ENCODE results near the gene CFAP99.

Gene CFAP99

DNA sequence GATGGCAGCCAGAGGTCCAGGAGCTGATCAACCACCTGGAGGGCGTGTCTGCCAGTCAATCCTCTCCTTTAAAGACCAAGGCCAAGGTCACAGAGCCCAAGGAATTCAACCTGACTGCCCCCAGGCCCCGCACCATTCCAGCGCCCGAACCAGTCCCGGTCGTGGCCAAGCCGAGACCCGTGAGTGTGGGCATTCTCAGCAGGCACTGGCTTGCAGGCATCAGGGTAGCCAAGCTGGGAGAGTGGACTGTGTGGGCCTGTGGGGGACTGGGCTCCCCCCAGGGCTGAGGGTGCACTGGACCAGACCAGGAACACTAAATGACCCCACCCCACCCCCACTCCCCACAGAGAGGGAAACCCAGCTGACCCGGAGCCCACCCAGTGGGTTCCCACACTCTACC lies 26.4 kb downstream of the CFAP99 start:
- DNase-seq = no peak

- no peak for DNase-seq
Observed at GRCh38 chr4:2445571-2445970, 26.8 kb downstream of the CFAP99 start.

DNA sequence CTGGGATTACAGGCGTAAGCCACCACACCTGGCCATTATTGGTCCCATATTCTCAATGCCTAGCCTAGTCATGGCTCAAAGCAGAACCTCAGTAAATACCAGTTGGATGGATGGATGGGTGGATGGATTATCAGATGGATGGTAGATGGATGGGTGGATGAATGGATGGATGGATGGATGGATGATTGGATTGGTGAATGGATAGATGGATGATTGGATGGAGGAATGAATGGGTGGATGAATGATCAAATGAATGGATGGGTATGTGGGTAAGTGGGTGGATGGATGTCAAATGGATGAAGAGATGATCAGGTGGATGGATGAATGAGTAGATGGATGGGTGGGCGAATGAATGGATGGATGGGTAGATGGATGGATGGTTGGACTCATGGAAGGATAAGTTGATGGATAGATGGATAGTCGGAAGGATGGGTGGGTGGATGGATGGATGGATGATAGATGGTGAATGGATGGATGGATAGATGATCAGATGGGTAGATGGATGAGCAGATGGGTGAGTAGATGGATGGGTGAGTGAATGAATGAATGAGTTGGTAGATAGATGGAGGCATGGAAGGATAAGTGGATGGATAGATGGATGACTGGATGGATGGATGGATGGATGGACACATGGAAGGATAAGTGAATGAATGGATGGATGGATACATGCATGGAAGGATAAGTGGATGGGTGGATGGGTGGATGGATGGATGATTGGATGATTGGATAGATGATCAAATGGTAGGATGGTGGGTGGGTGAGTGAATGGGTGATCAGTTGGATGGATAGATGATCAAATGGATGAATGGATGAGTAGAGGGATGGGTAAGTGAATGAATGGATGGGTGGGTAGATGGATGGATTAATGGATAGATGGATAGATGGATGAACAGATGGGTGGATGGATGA lies 28.2 kb downstream of the CFAP99 start:
- DNase-seq = no peak

GRCh38 chr4:2448589-2448988 lies 29.8 kb downstream of the CFAP99 start:
- no peak for DNase-seq

GRCh38 chr4:2449051-2449450 lies 30.3 kb downstream of the CFAP99 start:
- DNase-seq = no peak

DNA sequence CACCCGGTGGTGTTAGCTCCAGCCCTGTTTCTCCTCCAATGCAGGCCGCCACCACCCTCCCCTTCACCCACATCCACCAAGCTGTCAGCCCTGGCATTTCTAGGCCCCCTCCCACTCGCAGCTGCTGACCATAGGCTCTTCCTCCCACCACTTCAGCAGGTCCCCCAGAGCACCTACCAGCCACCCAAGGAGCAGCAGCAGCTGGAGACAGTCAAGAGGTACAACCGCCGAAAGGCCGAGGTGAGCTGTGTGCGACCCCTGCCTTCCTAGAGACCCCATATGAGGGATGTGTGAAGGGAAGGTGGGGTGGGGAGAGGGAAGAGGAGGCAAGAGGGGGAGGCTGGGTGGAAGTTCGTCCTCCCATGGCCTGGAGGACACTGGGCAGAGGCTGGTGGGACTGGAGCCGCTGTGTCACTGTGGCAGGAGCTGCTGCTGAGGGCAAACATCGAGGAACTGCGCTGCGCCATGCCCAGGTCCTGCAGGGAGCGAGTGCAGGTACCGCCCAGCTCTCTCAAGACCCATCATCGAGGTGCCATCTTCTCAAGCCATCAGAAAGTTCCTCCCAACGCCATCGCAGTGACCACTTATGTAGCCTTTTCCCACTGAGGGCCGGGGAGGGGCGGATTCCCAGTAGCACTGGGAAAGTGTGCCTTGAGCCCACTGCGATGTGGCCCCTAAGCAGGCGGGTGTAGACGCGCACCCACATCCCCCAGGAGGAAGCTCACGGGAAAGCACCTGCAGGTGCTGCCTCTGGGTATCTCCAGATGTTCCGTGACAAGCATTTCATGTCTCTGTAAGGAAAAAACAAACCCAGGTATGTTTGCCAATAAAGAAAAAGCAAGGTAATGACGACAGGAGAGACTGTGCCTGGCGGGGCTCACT lies 31.0 kb downstream of the CFAP99 start:
- DNase-seq = no peak

DNA sequence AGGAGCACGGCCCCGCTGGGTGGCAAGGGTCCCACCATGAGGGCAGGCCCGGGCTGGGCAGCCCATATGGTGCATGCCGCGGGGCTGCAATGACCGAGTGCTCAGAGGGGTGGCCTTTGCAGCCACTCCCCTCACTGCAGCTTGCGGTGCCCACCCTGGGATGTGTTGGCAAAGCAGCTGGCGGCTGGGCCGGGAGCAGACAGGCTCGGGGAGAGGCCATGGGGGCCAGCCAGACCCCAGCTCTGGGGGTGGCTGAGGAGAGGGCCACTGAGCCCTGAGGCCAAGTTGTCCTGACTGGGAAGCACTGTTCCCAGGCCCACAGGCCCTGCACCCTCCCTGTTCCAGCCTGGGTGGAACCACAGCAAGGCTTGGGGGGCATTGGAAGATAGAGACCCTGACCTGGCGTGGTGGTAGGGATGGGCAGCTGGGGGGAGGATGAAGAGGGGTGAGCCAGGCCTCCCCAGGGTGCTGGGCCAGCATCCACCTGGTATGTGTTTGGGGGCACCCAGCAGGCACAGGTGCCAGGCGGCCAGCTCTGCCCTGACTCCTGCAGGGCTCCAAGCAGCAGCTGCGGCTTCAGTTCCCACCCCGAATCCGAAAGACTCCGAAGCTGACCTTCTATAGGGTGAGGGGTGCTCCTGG lies 31.8 kb downstream of the CFAP99 start:
- no peak for DNase-seq

DNA sequence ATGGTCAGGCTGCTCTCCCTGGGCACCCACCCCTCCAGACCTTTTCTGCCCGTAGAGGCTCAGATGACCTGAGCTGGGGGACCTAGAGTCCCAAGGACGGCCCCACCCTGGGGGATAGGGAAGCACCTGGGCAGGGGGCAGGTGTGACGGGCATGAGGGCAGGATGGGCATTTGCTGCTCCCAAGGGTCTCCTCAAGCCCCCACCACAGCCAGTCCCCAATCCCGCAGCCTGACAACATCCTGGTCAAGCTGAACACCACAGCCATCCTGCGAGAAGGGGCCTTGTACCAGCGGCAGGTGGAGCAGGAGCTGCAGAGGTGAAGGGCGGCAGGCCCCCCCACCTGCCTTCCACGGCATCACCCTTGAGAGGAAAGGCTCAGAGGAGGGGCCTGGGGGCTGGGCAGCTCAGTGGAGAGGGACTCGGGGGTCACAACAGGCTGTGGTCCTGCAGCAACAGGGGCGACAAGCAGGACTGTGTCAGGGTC lies 32.3 kb downstream of the CFAP99 start:
- DNase-seq = no peak

GRCh38 chr4:2451821-2452785 lies 33.3 kb downstream of the CFAP99 start:
- DNase-seq = no peak

DNA sequence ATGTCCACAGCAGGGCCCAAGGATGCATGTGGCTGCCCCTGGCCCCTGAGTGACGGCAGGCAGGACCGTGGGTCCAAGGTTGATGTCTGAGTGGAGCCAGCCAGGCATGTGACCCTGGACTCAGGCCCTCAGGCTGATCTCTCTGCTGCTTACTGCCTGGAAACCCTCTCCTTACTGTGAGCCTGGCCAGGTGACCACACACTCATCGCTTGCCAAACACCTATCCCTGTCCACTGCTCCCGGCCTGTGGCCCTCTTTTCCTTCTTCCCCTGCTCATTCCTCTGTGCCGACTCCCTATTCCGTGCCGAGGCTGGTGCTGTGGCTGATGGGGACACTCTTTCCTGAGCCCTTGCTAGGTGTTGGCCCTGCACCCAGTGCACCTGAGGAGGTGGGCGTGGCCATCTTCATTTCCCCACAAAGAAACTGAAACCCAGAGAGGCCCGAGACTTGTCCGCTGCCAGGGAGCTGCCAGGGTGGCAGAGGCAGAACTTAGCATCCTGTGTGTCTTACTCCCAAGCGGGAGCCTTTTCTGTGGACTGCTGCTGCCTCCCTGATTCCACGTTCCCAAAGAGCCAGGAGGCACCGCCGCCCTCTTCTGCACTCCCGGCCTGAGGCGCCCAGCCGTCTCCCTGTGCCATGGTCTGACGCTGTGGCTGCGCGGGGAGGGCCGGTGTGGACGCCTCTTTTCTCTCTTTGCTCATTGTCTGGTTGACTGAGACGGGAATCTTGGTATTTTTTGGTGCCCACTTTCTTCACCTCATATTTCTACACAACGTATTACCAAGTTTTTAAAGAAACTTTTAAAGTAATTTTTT lies 38.9 kb downstream of the CFAP99 start:
- DNase-seq = no peak

DNA sequence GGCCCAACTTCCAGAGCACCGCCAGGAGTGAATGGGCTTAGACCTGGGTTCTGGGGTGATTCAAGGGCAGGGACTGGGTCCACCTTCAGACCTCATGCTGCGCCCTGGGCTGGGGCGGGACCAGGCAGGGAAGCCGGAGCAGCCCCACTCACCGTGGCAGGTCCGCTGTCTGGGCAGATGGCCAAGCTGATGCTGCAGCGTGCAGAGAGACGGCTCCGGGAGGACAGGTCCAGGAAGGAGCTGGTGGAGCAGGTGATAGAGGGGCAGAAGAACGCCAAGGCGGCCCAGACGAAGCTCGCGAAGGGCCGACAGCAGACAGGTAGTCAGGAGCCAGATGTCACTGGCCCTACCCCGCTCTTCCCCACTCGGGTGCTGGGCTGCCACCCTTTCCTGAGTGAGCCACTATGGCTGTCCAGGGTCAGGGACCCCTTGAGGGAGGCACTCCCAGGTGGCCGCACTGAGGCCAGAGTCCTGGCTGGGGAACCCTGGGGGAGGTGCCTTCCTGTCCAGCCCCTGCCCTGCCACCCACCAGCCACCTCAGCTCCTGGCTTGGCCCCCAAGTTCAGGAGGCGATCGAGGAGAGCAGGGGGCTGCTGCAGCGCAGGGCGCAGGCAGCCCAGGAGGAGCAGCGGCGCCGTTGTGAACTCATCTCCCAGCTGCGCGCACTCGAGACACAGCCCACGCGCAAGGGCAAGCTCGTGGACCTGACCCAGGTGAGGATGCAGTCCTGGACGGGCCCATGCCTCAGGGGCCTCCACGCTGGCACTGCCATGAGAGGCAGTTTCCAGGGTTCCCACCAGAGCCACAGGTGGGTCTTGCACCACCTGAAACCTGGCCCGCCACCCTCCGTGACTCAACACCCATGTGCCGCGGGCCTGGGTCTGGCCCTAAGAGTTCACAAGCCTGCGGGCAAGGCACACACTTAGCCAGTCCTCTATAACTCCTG lies 40.1 kb downstream of the CFAP99 start:
- DNase-seq = no peak

GRCh38 chr4:2459589-2460349 lies 41.0 kb downstream of the CFAP99 start:
- DNase-seq = no peak

DNA sequence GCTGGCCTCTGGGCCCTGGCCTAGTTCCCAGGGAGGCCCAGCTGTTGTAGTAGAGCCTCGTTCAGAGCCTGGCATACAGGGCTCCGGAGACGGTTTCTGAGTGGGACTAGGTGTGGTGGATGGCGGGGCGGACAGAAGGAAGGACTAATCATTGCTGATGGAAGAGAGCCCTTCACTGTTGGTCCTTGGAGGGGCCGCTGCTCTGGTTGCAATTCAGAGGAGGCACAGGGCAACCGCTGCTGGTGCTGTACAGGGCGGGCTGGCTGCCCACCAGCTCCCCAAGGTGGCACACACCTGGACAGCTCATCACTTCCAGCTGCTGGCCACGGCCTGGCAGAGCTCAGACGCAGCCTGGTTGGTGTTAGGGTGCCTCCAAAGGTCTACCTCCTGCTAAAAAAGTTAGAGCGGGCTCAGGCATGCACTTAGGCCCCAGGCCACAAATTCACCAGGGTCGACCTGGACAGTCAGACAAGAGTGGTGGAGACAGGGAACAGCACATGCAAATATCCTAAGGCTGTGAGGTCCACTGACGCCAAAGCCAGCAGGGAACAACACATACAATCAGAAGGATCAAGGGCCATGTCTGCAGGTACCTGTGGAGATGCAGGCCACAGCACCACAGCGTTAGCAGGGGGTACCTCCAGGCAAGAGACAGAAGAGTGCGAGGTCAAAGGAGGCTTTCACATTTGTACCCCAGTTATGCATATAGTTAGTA lies 42.6 kb downstream of the CFAP99 start:
- DNase-seq = no peak

- DNase-seq = peak in 40 of 56 donors; percentile 15 to 77 (median 44)
Observed at GRCh38 chr4:2462218-2462991, 43.6 kb downstream of the CFAP99 start.

GRCh38 chr4:2462992-2463762 lies 44.4 kb downstream of the CFAP99 start:
- DNase-seq = no peak
